Naive thymus-derived CD8-positive, alpha-beta T cell (primary cell): ENCODE measurements around the gene TTC22. TPM values are rescaled to one million over a fixed set of nuclear protein-coding genes. Genes with fewer than 3 reads are reported as not detected.

ENCODE experiments used
- ATAC-seq, 2 donors: fragments of 150-1000 bp; cut with Tn5 transposase in 1 of 2; sonication (Bioruptor Pico), chemical (Tn5 transposase) in 1 of 2; 1 replicate in 1 of 2; 2 replicates in 1 of 2; pipeline ENCODE4 v1.10.0; 2021; ENCODE audit warnings: mild to moderate bottlenecking in 2 of 2, moderate library complexity in 2 of 2
- POLR2A ChIA-PET: fragments of 350-600 bp; sonication (Branson Sonifier 250); formaldehyde crosslinking; loops from one replicate; lab custom pipeline; 2021; ENCODE audit warnings: antibody characterized with exemption; lab: Charles Lee
- DNase-seq, 10 donors: peaks; one replicate each; pipeline versions ENCODE4 v3.0.0 to v3.0.0-alpha.2; 2020 to 2022
- H3K27ac Mint-ChIP-seq, 10 donors: one replicate each; pipeline ENCODE4 v1.8.0; 2020 to 2022; ENCODE audit warnings: mild to moderate bottlenecking in 10 of 10, mixed read lengths in 10 of 10, moderate library complexity in 4 of 10, inconsistent platforms in 1 of 10
- H3K27me3 Mint-ChIP-seq, 5 donors: one replicate each; pipeline ENCODE4 v1.8.0; 2021 to 2022; ENCODE audit warnings: mixed read lengths in 5 of 5
- H3K36me3 Mint-ChIP-seq, 3 donors: one replicate each; pipeline ENCODE4 v1.8.0; 2020 to 2022; ENCODE audit warnings: mixed read lengths in 3 of 3, mild to moderate bottlenecking in 2 of 3, inconsistent platforms in 1 of 3
- H3K4me1 Mint-ChIP-seq, 4 donors: one replicate each; pipeline ENCODE4 v1.8.0; 2021 to 2022; ENCODE audit warnings: mixed read lengths in 4 of 4
- H3K4me3 Mint-ChIP-seq, 10 donors: one replicate each; pipeline ENCODE4 v1.8.0; 2020 to 2022; ENCODE audit warnings: mild to moderate bottlenecking in 10 of 10, mixed read lengths in 10 of 10, moderate library complexity in 6 of 10, inconsistent platforms in 1 of 10
- H3K9me3 Mint-ChIP-seq, 9 donors: one replicate each; pipeline ENCODE4 v1.8.0; 2020 to 2022; ENCODE audit warnings: mixed read lengths in 9 of 9, mild to moderate bottlenecking in 3 of 9, inconsistent platforms in 1 of 9, moderate library complexity in 1 of 9
- polyA plus RNA-seq, 3 donors: library from polyadenylated mRNA; unstranded; fragments of 300-500 nt; fragmentation: Illumina TruSeq; gene quantifications; one replicate each; pipeline ENCODE4 v1.2.3, GENCODE V29; 2021
- total RNA-seq, 8 experiments: library from RNA in 2 of 8; stranded (reverse) in 2 of 8; gene quantifications; one replicate each; pipeline ENCODE4 v1.2.3 and lab custom pipeline; 2021 to 2026

TTC22 gene
- total and polyA plus RNA-seq, 5 experiments from 2014 or later: 1.7 to 12.6 (median 3.2) TPM

GRCh38 chr1:54811739-54812655 is 10.9 kb upstream of the TTC22 start:
- Mint-ChIP-seq H3K27ac (no peak overlapping the region), H3K36me3 (no peaks in the 10 kb centered on the region), H3K9me3 (no peaks in the 10 kb centered on the region), H3K27me3 (no peaks in the 10 kb centered on the region), H3K4me3 (no peak overlapping the region), H3K4me1 (peaks cover 0 to 19% (median 0%) of the 10 kb centered on the region in 4 donors)
- POLR2A ChIA-PET: no interaction called here
- DNase-seq (peak in 2 of 10 donors; percentile 13 to 34), ATAC-seq (no peak)

- peaks cover 0 to 22% (median 0%) of the 10 kb centered on the region in 4 donors for H3K4me1 Mint-ChIP-seq
- no peaks in the 10 kb centered on the region for H3K9me3 Mint-ChIP-seq
- no peak overlapping the region for H3K4me3 Mint-ChIP-seq
- no peaks in the 10 kb centered on the region for H3K36me3 Mint-ChIP-seq
- ATAC-seq: no peak
- POLR2A ChIA-PET: no interaction called here
- DNase-seq: peak in 1 of 10 donors; percentile 3
- no peaks in the 10 kb centered on the region for H3K27me3 Mint-ChIP-seq
- H3K27ac Mint-ChIP-seq: peak overlapping the region in 1 of 10 donors; percentile 10
These were observed 9.9 kb upstream of the TTC22 start for GRCh38 chr1:54811066-54811465.

GRCh38 chr1:54810153-54810942 is 9.2 kb upstream of the TTC22 start:
- peak overlapping the region in 2 of 10 donors; percentile 6 to 31 for H3K27ac Mint-ChIP-seq
- no peaks in the 10 kb centered on the region for H3K36me3 Mint-ChIP-seq
- no peaks in the 10 kb centered on the region for H3K9me3 Mint-ChIP-seq
- H3K27me3 Mint-ChIP-seq: no peaks in the 10 kb centered on the region
- H3K4me3 Mint-ChIP-seq: no peak overlapping the region
- peaks cover 0 to 22% (median 0%) of the 10 kb centered on the region in 4 donors for H3K4me1 Mint-ChIP-seq
- peak; percentile 30 to 78 (median 54) for DNase-seq
- ATAC-seq: peak; percentile 83 to 93
- POLR2A ChIA-PET: no interaction called here

GRCh38 chr1:54809496-54810074 is 8.5 kb upstream of the TTC22 start:
- no peak for ATAC-seq
- H3K27ac Mint-ChIP-seq: peak overlapping the region in 1 of 10 donors; percentile 15
- no peaks in the 10 kb centered on the region for H3K36me3 Mint-ChIP-seq
- POLR2A ChIA-PET: no interaction called here
- peaks cover 0 to 28% (median 1%) of the 10 kb centered on the region in 4 donors for H3K4me1 Mint-ChIP-seq
- peak in 2 of 10 donors; percentile 4 to 11 for DNase-seq
- H3K9me3 Mint-ChIP-seq: no peaks in the 10 kb centered on the region
- no peak overlapping the region for H3K4me3 Mint-ChIP-seq
- no peaks in the 10 kb centered on the region for H3K27me3 Mint-ChIP-seq

- H3K4me3 Mint-ChIP-seq: peak overlapping the region in 2 of 10 donors; percentile 52 to 70
These were observed 7.5 kb upstream of the TTC22 start for GRCh38 chr1:54808443-54809207.

GRCh38 chr1:54807756-54808155 is 6.6 kb upstream of the TTC22 start:
- no peaks in the 10 kb centered on the region for H3K9me3 Mint-ChIP-seq
- H3K4me3 Mint-ChIP-seq: peak overlapping the region in 3 of 10 donors; percentile 7 to 70 (median 52)
- POLR2A ChIA-PET: no interaction called here
- no peaks in the 10 kb centered on the region for H3K27me3 Mint-ChIP-seq
- DNase-seq (peak in 1 of 10 donors; percentile 32), ATAC-seq (no peak)
- H3K36me3 Mint-ChIP-seq: no peaks in the 10 kb centered on the region
- H3K4me1 Mint-ChIP-seq: peaks cover 0 to 41% (median 7%) of the 10 kb centered on the region in 4 donors
- peak overlapping the region in 2 of 10 donors; percentile 69 to 87 for H3K27ac Mint-ChIP-seq

More at GRCh38 chr1:54808443-54809207, 7.5 kb upstream of the TTC22 start:
- Mint-ChIP-seq H3K9me3 (no peaks in the 10 kb centered on the region), H3K27me3 (no peaks in the 10 kb centered on the region), H3K4me1 (peaks cover 0 to 36% (median 5%) of the 10 kb centered on the region in 4 donors), H3K27ac (peak overlapping the region in 5 of 10 donors; percentile 0 to 87 (median 48)), H3K36me3 (no peaks in the 10 kb centered on the region)
- ATAC-seq (no peak), DNase-seq (peak in 2 of 10 donors; percentile 8 to 36)
- POLR2A ChIA-PET: no interaction called here

- Mint-ChIP-seq H3K27me3 (no peaks in the 10 kb centered on the region), H3K4me1 (peaks cover under 1 to 41% (median 7%) of the 10 kb centered on the region in 4 donors), H3K9me3 (no peaks in the 10 kb centered on the region), H3K4me3 (peak overlapping the region in 2 of 10 donors; percentile 20 to 70), H3K27ac (peak overlapping the region in 2 of 10 donors; percentile 69 to 87), H3K36me3 (no peaks in the 10 kb centered on the region)
- POLR2A ChIA-PET: no interaction called here
- DNase-seq: peak in 3 of 10 donors; percentile 16 to 60 (median 41)
- no peak for ATAC-seq
These were observed 5.9 kb upstream of the TTC22 start for GRCh38 chr1:54806931-54807611.

GRCh38 chr1:54805981-54806381 is 4.9 kb upstream of the TTC22 start:
- H3K4me1 Mint-ChIP-seq: peaks cover 8 to 50% (median 14%) of the 10 kb centered on the region in 4 donors
- no peak overlapping the region for H3K27ac Mint-ChIP-seq
- no peaks in the 10 kb centered on the region for H3K36me3 Mint-ChIP-seq
- POLR2A ChIA-PET: no interaction called here
- H3K9me3 Mint-ChIP-seq: no peaks in the 10 kb centered on the region
- ATAC-seq (no peak), DNase-seq (peak in 2 of 10 donors; percentile 9 to 40)
- H3K4me3 Mint-ChIP-seq: no peak overlapping the region
- H3K27me3 Mint-ChIP-seq: no peaks in the 10 kb centered on the region

GRCh38 chr1:54805466-54805865 is 4.3 kb upstream of the TTC22 start:
- Mint-ChIP-seq H3K4me1 (peaks cover 8 to 48% (median 14%) of the 10 kb centered on the region in 4 donors), H3K27ac (peak overlapping the region in 1 of 10 donors; percentile 83), H3K36me3 (no peaks in the 10 kb centered on the region), H3K4me3 (no peak overlapping the region), H3K27me3 (no peaks in the 10 kb centered on the region), H3K9me3 (no peaks in the 10 kb centered on the region)
- no peak for ATAC-seq
- DNase-seq: no peak
- POLR2A ChIA-PET: no interaction called here

- Mint-ChIP-seq H3K36me3 (no peaks in the 10 kb centered on the region), H3K4me3 (peak overlapping the region in 2 of 10 donors; percentile 17 to 40), H3K27me3 (no peaks in the 10 kb centered on the region), H3K4me1 (peaks cover 14 to 52% (median 22%) of the 10 kb centered on the region in 4 donors), H3K27ac (peak overlapping the region in 6 of 10 donors; percentile 9 to 83 (median 39)), H3K9me3 (no peaks in the 10 kb centered on the region)
- DNase-seq (peak in 1 of 10 donors; percentile 7), ATAC-seq (no peak)
- POLR2A ChIA-PET: no interaction called here
These were observed 3.5 kb upstream of the TTC22 start for GRCh38 chr1:54804471-54805132.
